Measurements from ENCODE around the gene LAMB4. TPM values are rescaled to one million over a fixed set of nuclear protein-coding genes. Genes with fewer than 3 reads are reported as not detected.
A peak's percentile ranks its signal among the peaks of the same experiment; 100 is the strongest.

The LAMB4 gene
- total RNA-seq, 2 experiments from 2014 or later: not detected

- DNase-seq: no peak
- H3K9me3 Mint-ChIP-seq: no peaks in the 10 kb centered on the region
- H3K27me3 Mint-ChIP-seq: peaks cover 14% of the 10 kb centered on the region
- peaks cover 4% of the 10 kb centered on the region for H3K4me1 Mint-ChIP-seq
- no peaks in the 10 kb centered on the region for H3K36me3 Mint-ChIP-seq
- no peak overlapping the region for H3K4me3 Mint-ChIP-seq
- ATAC-seq (ENCODE audit: low read depth): no peak
- POLR2A ChIA-PET: no interaction called here
- H3K27ac Mint-ChIP-seq: no peak overlapping the region
These were observed 117.4 kb downstream of the LAMB4 start for GRCh38 chr7:108012499-108013430.

- Mint-ChIP-seq H3K4me1 (peaks cover 4% of the 10 kb centered on the region), H3K27me3 (peaks cover 33% of the 10 kb centered on the region), H3K9me3 (no peaks in the 10 kb centered on the region), H3K27ac (no peak overlapping the region), H3K4me3 (no peak overlapping the region), H3K36me3 (no peaks in the 10 kb centered on the region)
- DNase-seq: no peak
- POLR2A ChIA-PET: no interaction called here
- ATAC-seq (ENCODE audit: low read depth): no peak
These were observed 119.8 kb downstream of the LAMB4 start for GRCh38 chr7:108010377-108010776.

DNA sequence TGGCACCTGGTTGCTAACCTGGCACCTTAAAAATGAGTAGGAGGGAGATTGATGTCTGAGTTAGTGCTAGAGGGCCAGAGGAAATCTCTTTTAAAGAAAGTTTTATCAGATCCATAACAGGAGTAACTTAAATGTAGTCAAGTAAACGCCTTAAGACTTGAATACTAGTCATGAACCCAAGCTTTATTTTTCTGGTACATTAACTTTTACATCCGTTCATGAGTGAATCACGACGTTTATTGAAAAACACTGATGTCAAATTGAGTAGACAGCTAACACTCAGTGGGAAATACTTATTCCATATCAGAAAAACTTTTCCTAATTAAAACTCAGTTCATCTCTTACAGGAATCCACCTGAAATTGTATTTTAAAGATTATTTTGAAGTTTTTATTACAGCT lies 120.3 kb downstream of the LAMB4 start:
- DNase-seq (no peak), ATAC-seq (ENCODE audit: low read depth) (no peak)
- Mint-ChIP-seq H3K36me3 (no peaks in the 10 kb centered on the region), H3K27ac (no peak overlapping the region), H3K4me1 (peaks cover 4% of the 10 kb centered on the region), H3K4me3 (no peak overlapping the region), H3K9me3 (no peaks in the 10 kb centered on the region), H3K27me3 (peaks cover 38% of the 10 kb centered on the region)
- POLR2A ChIA-PET: no interaction called here

DNA sequence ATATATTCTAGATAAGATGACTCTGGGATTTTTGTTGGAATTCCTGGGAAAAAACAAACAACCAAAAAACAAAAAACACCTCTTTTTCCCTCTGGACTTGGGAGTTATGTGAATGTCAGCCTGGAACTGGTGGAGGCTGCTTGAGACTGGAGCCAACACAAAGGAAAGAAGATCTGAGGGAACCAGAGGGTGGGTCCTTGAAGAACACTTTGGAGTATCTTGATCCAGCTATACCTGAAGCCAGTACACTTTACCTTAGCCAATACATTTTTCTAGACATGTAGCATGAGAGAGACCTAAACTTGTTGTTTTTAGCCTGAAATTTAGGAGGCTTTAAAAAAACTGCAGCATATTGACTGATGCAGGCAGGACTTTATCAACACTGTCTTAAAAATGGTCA lies 121.3 kb downstream of the LAMB4 start:
- no peak for ATAC-seq (ENCODE audit: low read depth)
- Mint-ChIP-seq H3K9me3 (no peaks in the 10 kb centered on the region), H3K4me1 (peaks cover 4% of the 10 kb centered on the region), H3K27me3 (peaks cover 48% of the 10 kb centered on the region), H3K27ac (no peak overlapping the region), H3K4me3 (no peak overlapping the region), H3K36me3 (no peaks in the 10 kb centered on the region)
- no peak for DNase-seq
- POLR2A ChIA-PET: no interaction called here

- Mint-ChIP-seq H3K27me3 (peaks cover 53% of the 10 kb centered on the region), H3K9me3 (no peaks in the 10 kb centered on the region), H3K36me3 (no peaks in the 10 kb centered on the region), H3K4me3 (no peak overlapping the region), H3K27ac (no peak overlapping the region), H3K4me1 (peaks cover 4% of the 10 kb centered on the region)
- DNase-seq: no peak
- POLR2A ChIA-PET: no interaction called here
- no peak for ATAC-seq (ENCODE audit: low read depth)
These were observed 121.9 kb downstream of the LAMB4 start for GRCh38 chr7:108008240-108008639.

DNA sequence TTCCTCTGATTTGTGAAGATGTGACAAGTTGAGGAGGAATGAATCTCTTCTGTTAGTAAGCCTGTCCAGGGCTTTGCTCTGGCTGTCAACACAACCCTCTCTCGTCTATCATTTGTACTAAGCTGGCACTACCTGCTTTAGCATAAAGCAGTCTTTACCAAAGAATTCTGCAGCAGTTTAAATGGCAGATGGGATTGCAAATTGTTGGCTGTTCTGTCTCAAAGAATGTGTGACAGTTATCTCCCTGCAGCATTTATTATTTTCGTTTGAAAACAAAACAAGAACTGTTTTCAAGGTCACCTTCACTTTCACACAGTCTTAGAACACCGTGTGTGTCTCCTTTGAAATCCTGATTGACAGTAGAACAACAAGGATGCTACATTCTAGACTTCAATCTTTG lies 122.4 kb downstream of the LAMB4 start:
- Mint-ChIP-seq H3K4me1 (peaks cover 4% of the 10 kb centered on the region), H3K27me3 (peaks cover 53% of the 10 kb centered on the region), H3K4me3 (no peak overlapping the region), H3K36me3 (no peaks in the 10 kb centered on the region), H3K27ac (no peak overlapping the region), H3K9me3 (no peaks in the 10 kb centered on the region)
- POLR2A ChIA-PET: no interaction called here
- ATAC-seq (ENCODE audit: low read depth) (no peak), DNase-seq (no peak)

GRCh38 chr7:108007261-108007660 lies 122.9 kb downstream of the LAMB4 start:
- H3K36me3 Mint-ChIP-seq: no peaks in the 10 kb centered on the region
- POLR2A ChIA-PET: no interaction called here
- no peaks in the 10 kb centered on the region for H3K9me3 Mint-ChIP-seq
- no peak overlapping the region for H3K4me3 Mint-ChIP-seq
- H3K27ac Mint-ChIP-seq: no peak overlapping the region
- H3K4me1 Mint-ChIP-seq: peaks cover 4% of the 10 kb centered on the region
- no peak for ATAC-seq (ENCODE audit: low read depth)
- DNase-seq: no peak
- H3K27me3 Mint-ChIP-seq: peaks cover 52% of the 10 kb centered on the region

DNA sequence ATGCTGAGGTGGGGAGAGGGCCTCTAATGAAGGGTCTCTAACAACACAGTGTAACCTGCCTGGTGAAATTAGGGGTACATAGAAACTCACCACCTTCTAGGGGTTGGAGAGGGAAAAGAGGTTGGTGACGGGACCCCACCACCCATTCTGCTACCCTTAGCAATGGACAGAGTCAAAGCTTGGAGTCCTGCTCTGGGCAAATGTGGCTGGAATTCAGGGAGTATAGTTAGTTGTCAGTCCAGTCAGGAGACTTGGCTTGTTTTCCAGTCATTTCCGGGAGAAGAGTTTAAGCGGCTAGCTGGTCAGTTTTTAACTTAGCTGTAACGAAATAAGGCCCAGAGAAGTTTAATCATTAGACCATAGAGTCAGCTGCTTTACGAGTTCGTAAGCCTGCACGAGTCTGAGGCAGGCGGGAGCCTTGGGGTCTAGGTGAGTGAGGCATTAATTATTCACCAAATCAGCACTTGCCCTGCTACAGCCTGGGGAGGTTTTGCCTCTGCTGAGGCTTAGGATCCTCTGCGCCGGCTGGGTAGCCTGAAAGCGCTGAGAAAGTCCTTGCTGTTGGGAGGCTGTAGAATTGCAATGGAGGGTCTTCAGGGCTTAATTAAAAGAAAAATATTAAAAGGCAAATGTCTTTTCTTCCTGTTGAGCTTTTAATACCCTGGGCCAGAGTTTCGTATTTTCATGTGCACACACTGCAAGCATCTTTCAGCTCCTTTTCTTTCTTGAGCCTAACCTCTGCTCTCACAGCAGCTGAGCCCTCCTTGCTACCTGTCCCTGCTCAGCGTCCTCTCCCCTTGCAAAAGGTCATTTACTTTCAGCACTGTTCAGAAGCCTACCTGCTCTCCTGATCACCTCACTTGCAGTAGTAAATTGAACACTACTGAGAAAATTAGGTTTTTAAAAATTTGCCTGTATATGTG lies 125.7 kb downstream of the LAMB4 start:
- Mint-ChIP-seq H3K27ac (no peak overlapping the region), H3K4me1 (peaks cover 10% of the 10 kb centered on the region), H3K36me3 (no peaks in the 10 kb centered on the region), H3K4me3 (peak overlapping the region; percentile 1), H3K27me3 (peaks cover 67% of the 10 kb centered on the region), H3K9me3 (no peaks in the 10 kb centered on the region)
- no peak for DNase-seq
- POLR2A ChIA-PET: no interaction called here
- no peak for ATAC-seq (ENCODE audit: low read depth)

GRCh38 chr7:108003599-108003935 lies 126.6 kb downstream of the LAMB4 start:
- POLR2A ChIA-PET: no interaction called here
- H3K4me1 Mint-ChIP-seq: peaks cover 10% of the 10 kb centered on the region
- peaks cover 76% of the 10 kb centered on the region for H3K27me3 Mint-ChIP-seq
- DNase-seq: no peak
- no peaks in the 10 kb centered on the region for H3K36me3 Mint-ChIP-seq
- H3K27ac Mint-ChIP-seq: no peak overlapping the region
- no peaks in the 10 kb centered on the region for H3K9me3 Mint-ChIP-seq
- peak overlapping the region; percentile 8 for H3K4me3 Mint-ChIP-seq
- ATAC-seq (ENCODE audit: low read depth): no peak

GRCh38 chr7:108002726-108003598 lies 127.2 kb downstream of the LAMB4 start, which contains the start of gene LAMB1:
LAMB1 (minus strand) TSS chr7:108003161; CDS start chr7:108002885, 276 bp downstream.
- peak; percentile 40 for DNase-seq
- peak within 1 kb of the TSS; percentile 76 for H3K4me3 Mint-ChIP-seq
- POLR2A ChIA-PET: no interaction called here
- no peak within 1 kb of the TSS for H3K27ac Mint-ChIP-seq
- no peaks in the 10 kb centered on the region for H3K9me3 Mint-ChIP-seq
- peaks cover 79% of the 10 kb centered on the region for H3K27me3 Mint-ChIP-seq
- no peaks in the 10 kb centered on the region for H3K36me3 Mint-ChIP-seq
- peak; percentile 31 for ATAC-seq (ENCODE audit: low read depth)
- peaks cover 10% of the 10 kb centered on the region for H3K4me1 Mint-ChIP-seq

DNA sequence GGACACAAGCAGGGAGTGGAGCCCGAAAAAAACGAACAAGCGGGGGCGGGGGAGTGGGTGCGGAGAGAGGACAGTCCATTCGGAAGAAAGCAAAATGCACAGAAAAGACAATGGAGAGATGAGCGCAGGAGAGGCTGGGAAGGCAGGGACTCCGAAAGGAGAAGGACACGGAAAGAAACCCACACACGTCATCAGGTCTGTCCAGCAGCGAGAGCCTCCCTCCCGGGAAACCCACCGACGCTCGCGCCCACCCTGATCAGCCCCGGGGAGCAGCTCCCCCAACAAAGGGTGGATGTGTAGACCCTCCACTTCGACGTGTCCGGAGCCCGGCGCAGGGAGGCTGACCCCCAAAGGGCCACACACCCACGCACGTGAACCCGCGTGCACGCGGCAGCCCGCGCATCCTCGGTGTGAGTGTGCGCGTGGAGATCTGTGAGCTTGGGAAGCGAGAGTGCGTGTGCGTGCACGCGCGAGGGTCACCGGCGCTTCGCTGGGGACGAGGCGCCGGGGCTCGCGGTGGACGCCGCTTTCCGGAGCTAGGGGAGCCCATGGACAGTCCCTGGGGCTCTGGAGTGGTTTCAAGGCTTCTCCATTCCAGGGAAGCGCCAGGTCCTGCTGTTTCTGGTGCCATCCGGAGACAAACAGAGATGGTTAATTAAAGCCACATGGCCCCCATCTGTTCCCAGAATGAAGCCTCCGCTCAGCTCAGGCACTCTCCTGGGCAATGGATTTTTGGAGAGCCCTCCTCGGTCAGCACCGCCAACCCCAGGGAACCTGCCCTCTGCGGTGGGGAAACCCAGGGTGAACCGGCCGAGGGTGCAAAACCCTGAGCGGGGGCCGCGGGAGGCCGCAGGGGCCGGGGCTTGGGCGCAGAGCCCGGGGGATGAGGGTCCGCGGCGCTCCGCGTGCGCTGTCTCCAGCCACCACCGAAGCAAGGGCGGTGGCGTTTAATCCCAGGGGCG lies 128.1 kb downstream of the LAMB4 start:
- ATAC-seq (ENCODE audit: low read depth) (no peak), DNase-seq (peak; percentile 35)
- POLR2A ChIA-PET: no interaction called here
- peaks cover 77% of the 10 kb centered on the region for H3K27me3 Mint-ChIP-seq
- no peak overlapping the region for H3K27ac Mint-ChIP-seq
- H3K36me3 Mint-ChIP-seq: no peaks in the 10 kb centered on the region
- H3K4me3 Mint-ChIP-seq: peak overlapping the region; percentile 76
- no peaks in the 10 kb centered on the region for H3K9me3 Mint-ChIP-seq
- peaks cover 10% of the 10 kb centered on the region for H3K4me1 Mint-ChIP-seq
